HG03575 (cell line): ENCODE data around the gene PIGL.
A peak's percentile ranks its signal among the peaks of the same experiment; 100 is the strongest.

Source experiments
- ATAC-seq: cut with Tn5 transposase; IDR thresholded peaks from one replicate; pipeline ENCODE4 v1.9.1; 2021; ENCODE audit not compliant: unreplicated experiment, insufficient number of reproducible peaks, low FRiP score; ENCODE audit errors: extremely low read depth

PIGL gene

GRCh38 chr17:16339402-16339801, 122.4 kb downstream of the PIGL start:
- no peak for ATAC-seq

- no peak for ATAC-seq
Observed at GRCh38 chr17:16339959-16340358, 122.9 kb downstream of the PIGL start.

GRCh38 chr17:16342979-16343378, 126.0 kb downstream of the PIGL start:
- no peak for ATAC-seq

- no peak for ATAC-seq
Observed at GRCh38 chr17:16343569-16343968, 126.6 kb downstream of the PIGL start.

- no peak for ATAC-seq
Observed at GRCh38 chr17:16345565-16345964, 128.6 kb downstream of the PIGL start.

GRCh38 chr17:16346721-16347271, 129.8 kb downstream of the PIGL start:
- no peak for ATAC-seq

- ATAC-seq = no peak
Observed at GRCh38 chr17:16348586-16348985, 131.6 kb downstream of the PIGL start.

GRCh38 chr17:16349431-16349830, 132.4 kb downstream of the PIGL start:
- no peak for ATAC-seq

- no peak for ATAC-seq
Observed at GRCh38 chr17:16351831-16352230, 134.8 kb downstream of the PIGL start.

GRCh38 chr17:16352303-16352666, 135.3 kb downstream of the PIGL start:
- ATAC-seq = no peak

- no peak for ATAC-seq
Observed at GRCh38 chr17:16352667-16353316, 135.8 kb downstream of the PIGL start.

GRCh38 chr17:16353317-16354174, 136.5 kb downstream of the PIGL start, which contains the start of gene CENPV:
Gene CENPV (minus strand): TSS chr17:16353469. CDS start chr17:16353436, 33 bp downstream.
- no peak for ATAC-seq

- no peak for ATAC-seq
Observed at GRCh38 chr17:16354585-16354984, 137.6 kb downstream of the PIGL start.

GRCh38 chr17:16358394-16358793, 141.4 kb downstream of the PIGL start:
- ATAC-seq = no peak

GRCh38 chr17:16361874-16362273, 144.9 kb downstream of the PIGL start:
- no peak for ATAC-seq

- ATAC-seq = peak; percentile 65
Observed at GRCh38 chr17:16363749-16364536, 146.9 kb downstream of the PIGL start.

GRCh38 chr17:16364625-16365024, 147.6 kb downstream of the PIGL start:
- no peak for ATAC-seq

GRCh38 chr17:16371742-16372141, 154.7 kb downstream of the PIGL start:
- no peak for ATAC-seq

- no peak for ATAC-seq
Observed at GRCh38 chr17:16374146-16374938, 157.3 kb downstream of the PIGL start.
